Spleen (tissue), 7 donors: ENCODE measurements around the gene CT47A1.

Experiments
- POLR2A ChIP-seq, 3 donors: fragments of 450-650 bp; IDR thresholded peaks; one replicate each; pipeline ENCODE4 v1.5.1; 2017; ENCODE audit warnings: antibody characterized with exemption in 3 of 3, mild to moderate bottlenecking in 1 of 3
- POLR2AphosphoS5 ChIP-seq, 3 donors: sonication (generic); formaldehyde crosslinking; IDR thresholded peaks; one replicate each; pipeline ENCODE4 v1.5.1; 2017; ENCODE audit warnings: antibody characterized with exemption in 3 of 3
- TF ChIP-seq, protein P1 (sequence below), 11 experiments: fragments of 200-600 bp in 7 of 11; fragments of 450-650 bp in 4 of 11; sonication (generic) in 4 of 11; IDR thresholded peaks in 8 of 11; conservative IDR thresholded peaks in 3 of 11; 1 replicate in 7 of 11; 2 replicates in 4 of 11; pipeline versions ENCODE4 v1.4.0 to v1.8.0; 2016 to 2021; ENCODE audit warnings: antibody characterized with exemption in 11 of 11, inconsistent platforms in 4 of 11, mild to moderate bottlenecking in 1 of 11
- donor health status: DM: no; HTN: no; CAD: no; lungs with moderate emphysema.
- donor health status: DM: no; HTN: no; CAD: no.
- donor health status: DM: no; HTN: no; CAD: no.

DNA sequence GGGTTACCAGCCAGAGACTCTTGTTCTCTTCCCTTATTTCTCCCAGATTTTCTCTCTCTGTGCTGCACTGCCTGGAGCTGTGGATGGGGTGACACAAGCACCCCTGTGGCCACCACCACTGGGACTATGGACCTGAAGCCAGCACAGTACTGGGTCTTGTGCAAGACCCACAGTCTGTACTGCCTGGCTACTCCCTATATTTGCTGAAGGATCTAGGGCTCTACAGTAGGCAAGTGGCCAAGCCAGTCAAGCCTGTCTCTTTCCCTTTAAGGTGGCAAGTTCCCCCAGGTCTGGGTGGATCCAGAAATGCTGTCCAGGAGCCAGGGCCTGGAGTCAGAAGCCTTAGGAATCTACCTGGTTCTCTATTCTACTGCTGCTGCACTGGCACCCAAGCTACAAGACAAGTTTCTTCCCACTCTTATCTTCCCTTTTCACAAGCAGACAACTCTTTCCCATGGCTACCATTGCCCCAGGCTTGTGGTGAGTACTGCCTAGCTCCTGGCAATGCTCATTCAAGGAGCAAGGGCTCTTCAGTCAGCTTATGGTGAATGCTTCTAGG, 28.4 kb upstream of the CT47A1 start:
- TF ChIP-seq, protein P1, sequence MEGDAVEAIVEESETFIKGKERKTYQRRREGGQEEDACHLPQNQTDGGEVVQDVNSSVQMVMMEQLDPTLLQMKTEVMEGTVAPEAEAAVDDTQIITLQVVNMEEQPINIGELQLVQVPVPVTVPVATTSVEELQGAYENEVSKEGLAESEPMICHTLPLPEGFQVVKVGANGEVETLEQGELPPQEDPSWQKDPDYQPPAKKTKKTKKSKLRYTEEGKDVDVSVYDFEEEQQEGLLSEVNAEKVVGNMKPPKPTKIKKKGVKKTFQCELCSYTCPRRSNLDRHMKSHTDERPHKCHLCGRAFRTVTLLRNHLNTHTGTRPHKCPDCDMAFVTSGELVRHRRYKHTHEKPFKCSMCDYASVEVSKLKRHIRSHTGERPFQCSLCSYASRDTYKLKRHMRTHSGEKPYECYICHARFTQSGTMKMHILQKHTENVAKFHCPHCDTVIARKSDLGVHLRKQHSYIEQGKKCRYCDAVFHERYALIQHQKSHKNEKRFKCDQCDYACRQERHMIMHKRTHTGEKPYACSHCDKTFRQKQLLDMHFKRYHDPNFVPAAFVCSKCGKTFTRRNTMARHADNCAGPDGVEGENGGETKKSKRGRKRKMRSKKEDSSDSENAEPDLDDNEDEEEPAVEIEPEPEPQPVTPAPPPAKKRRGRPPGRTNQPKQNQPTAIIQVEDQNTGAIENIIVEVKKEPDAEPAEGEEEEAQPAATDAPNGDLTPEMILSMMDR (IDR thresholded peaks at IDR 0.05 in 8 of 11, conservative IDR thresholded peaks at IDR 0.05 in 3 of 11): no peak
- TF ChIP-seq POLR2A (IDR thresholded peaks at IDR 0.05) (no peak), POLR2AphosphoS5 (IDR thresholded peaks at IDR 0.05) (no peak)
